ENCODE results near the gene MTHFD1. TPM values are rescaled to one million over a fixed set of nuclear protein-coding genes. Genes with fewer than 3 reads are reported as not detected.
A peak's percentile ranks its signal among the peaks of the same experiment; 100 is the strongest.

The MTHFD1 gene
- polyA plus RNA-seq, 1 of the 3 experiments (the other 2 are of a cell fraction), result 31.0 TPM

DNA sequence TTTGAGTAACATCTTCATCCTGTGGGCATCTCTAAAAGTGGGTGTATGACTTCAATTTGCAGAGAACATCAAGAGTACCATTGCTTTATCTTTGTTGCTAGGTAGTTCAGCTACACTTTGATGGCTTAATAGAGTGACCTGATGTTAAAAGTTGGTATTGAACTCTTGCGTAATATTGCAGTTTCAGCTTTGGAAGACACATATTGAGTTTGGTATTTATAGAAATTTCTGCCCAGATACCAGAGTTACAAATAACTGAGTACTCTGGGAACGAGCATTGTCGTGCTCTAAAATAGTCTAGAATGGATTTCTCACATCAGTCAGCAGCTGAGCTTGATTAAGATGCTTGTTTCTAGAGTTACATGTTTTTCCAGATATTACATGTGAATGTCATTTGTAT lies 52.3 kb downstream of the MTHFD1 start:
- Histone ChIP-seq H3K9me2 (no peaks in the 10 kb centered on the region), H3K4me2 (no peak overlapping the region), H3K9me3 (no peaks in the 10 kb centered on the region), H3K27ac (ENCODE audit: low read depth in 2 of 2, low read length in 1 of 2) (no peak overlapping the region), H3K4me1 (ENCODE audit: control insufficient read depth in 1 of 2, insufficient read depth in 2 of 2, low read depth in 1 of 2, low read length in 1 of 2) (peaks cover 17 to 20% of the 10 kb centered on the region in 2 experiments), H2AFZ (ENCODE audit: low read depth) (no peak overlapping the region), H4K20me1 (ENCODE audit: insufficient read depth) (no peaks in the 10 kb centered on the region), H3K27me3 (ENCODE audit: insufficient read depth) (no peaks in the 10 kb centered on the region), H3K9ac (no peak overlapping the region), H3K4me3 (ENCODE audit: low read depth in 2 of 2, low read length in 1 of 2) (no peak overlapping the region), H3F3A (replicated peaks; ENCODE audit: insufficient read depth) (peaks cover 26% of the 10 kb centered on the region), H3K79me2 (ENCODE audit: insufficient read depth) (no peaks in the 10 kb centered on the region), H3K36me3 (replicated peaks in 1 of 2; ENCODE audit: control insufficient read depth in 1 of 2, insufficient read depth in 2 of 2, low read length in 1 of 2) (peaks cover 20 to 28% of the 10 kb centered on the region in 2 experiments)
- ChIA-PET CTCF (interaction anchor here (3.3 kb wide), 1 partner anchor 10 kb away, joined by 27 read pairs; no protein-coding TSS in a partner anchor), POLR2A (no interaction called here)
- TF ChIP-seq, protein P1, sequence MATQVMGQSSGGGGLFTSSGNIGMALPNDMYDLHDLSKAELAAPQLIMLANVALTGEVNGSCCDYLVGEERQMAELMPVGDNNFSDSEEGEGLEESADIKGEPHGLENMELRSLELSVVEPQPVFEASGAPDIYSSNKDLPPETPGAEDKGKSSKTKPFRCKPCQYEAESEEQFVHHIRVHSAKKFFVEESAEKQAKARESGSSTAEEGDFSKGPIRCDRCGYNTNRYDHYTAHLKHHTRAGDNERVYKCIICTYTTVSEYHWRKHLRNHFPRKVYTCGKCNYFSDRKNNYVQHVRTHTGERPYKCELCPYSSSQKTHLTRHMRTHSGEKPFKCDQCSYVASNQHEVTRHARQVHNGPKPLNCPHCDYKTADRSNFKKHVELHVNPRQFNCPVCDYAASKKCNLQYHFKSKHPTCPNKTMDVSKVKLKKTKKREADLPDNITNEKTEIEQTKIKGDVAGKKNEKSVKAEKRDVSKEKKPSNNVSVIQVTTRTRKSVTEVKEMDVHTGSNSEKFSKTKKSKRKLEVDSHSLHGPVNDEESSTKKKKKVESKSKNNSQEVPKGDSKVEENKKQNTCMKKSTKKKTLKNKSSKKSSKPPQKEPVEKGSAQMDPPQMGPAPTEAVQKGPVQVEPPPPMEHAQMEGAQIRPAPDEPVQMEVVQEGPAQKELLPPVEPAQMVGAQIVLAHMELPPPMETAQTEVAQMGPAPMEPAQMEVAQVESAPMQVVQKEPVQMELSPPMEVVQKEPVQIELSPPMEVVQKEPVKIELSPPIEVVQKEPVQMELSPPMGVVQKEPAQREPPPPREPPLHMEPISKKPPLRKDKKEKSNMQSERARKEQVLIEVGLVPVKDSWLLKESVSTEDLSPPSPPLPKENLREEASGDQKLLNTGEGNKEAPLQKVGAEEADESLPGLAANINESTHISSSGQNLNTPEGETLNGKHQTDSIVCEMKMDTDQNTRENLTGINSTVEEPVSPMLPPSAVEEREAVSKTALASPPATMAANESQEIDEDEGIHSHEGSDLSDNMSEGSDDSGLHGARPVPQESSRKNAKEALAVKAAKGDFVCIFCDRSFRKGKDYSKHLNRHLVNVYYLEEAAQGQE (IDR thresholded peaks at IDR 0.05; ENCODE audit: low read depth, low read length), result no peak
- TF ChIP-seq RAD21 (IDR thresholded peaks at IDR 0.05; ENCODE audit: low read length), result no peak
- TF ChIP-seq RXRA (IDR thresholded peaks at IDR 0.05; ENCODE audit: borderline replicate concordance, low read depth), result no peak
- TF ChIP-seq ELF1 (IDR thresholded peaks at IDR 0.05), result no peak
- no peak for TF ChIP-seq TEAD4 (IDR thresholded peaks at IDR 0.05; ENCODE audit: borderline replicate concordance, insufficient read depth)
- TF ChIP-seq YY1 (IDR thresholded peaks at IDR 0.05; ENCODE audit: low read depth), result no peak
- no peak for TF ChIP-seq RFX5 (IDR thresholded peaks at IDR 0.05; ENCODE audit: low read length)
- TF ChIP-seq MEF2A (IDR thresholded peaks at IDR 0.05; ENCODE audit: borderline replicate concordance, low read depth), result no peak
- WGBS (ENCODE audit: low lambda C conversion rate), result 94% methylated on average over 3 of the region's 3 CpGs
- DNase-seq, result no peak

DNA sequence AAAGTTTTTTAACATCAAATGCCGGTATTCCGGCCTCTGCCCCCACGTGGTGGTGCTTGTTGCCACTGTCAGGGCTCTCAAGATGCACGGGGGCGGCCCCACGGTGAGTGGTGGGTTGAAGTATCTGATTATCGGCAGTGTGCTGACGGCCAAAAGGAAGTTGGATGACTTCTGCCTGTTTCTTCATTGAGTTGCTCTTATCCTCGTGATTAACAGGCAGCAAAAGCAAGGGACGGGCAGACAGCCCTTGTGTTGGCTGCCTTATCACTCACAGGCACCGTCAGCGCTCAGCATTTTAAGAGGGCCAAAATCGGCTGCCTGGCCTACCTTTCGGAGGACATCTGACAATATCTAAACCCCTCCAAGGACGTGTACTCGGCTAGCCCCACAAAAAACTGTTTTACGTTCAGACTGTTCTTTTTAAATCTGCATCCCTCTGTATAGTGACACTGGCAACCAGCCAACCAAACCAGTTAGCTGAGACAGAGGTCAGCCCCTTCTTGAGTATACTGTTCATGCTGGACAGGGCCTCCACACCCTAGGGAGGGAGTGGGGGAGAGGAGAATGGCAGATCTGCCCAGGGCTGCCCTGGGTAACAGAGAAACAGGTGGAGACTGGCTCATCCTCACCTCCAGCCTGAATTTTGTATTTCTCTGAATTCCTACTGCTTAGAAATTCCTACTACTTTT lies 54.3 kb downstream of the MTHFD1 start:
- Histone ChIP-seq H3K9me3 (no peaks in the 10 kb centered on the region), H2AFZ (ENCODE audit: low read depth) (no peak overlapping the region), H3K9me2 (no peaks in the 10 kb centered on the region), H3K27me3 (ENCODE audit: insufficient read depth) (no peaks in the 10 kb centered on the region), H3K36me3 (replicated peaks in 1 of 2; ENCODE audit: control insufficient read depth in 1 of 2, insufficient read depth in 2 of 2, low read length in 1 of 2) (peaks cover 8 to 21% of the 10 kb centered on the region in 2 experiments), H3K4me2 (no peak overlapping the region), H3K4me1 (ENCODE audit: control insufficient read depth in 1 of 2, insufficient read depth in 2 of 2, low read depth in 1 of 2, low read length in 1 of 2) (peaks cover 24% of the 10 kb centered on the region in 2 experiments), H3F3A (replicated peaks; ENCODE audit: insufficient read depth) (peaks cover 28% of the 10 kb centered on the region), H4K20me1 (ENCODE audit: insufficient read depth) (no peaks in the 10 kb centered on the region), H3K4me3 (ENCODE audit: low read depth in 2 of 2, low read length in 1 of 2) (no peak overlapping the region), H3K9ac (no peak overlapping the region), H3K79me2 (ENCODE audit: insufficient read depth) (no peaks in the 10 kb centered on the region), H3K27ac (ENCODE audit: low read depth in 2 of 2, low read length in 1 of 2) (peak overlapping the region in 1 of 2 experiments; percentile 29; a peak in 1 of 4 replicates)
- WGBS (ENCODE audit: low lambda C conversion rate), result 83% methylated on average over 17 of the region's 17 CpGs
- peak; percentile 28 for DNase-seq
- CTCF ChIA-PET, result interaction anchor here (2.0 kb wide), 1 partner anchor 12 kb away, joined by 16 read pairs; no protein-coding TSS in a partner anchor
- TF ChIP-seq, protein P2, sequence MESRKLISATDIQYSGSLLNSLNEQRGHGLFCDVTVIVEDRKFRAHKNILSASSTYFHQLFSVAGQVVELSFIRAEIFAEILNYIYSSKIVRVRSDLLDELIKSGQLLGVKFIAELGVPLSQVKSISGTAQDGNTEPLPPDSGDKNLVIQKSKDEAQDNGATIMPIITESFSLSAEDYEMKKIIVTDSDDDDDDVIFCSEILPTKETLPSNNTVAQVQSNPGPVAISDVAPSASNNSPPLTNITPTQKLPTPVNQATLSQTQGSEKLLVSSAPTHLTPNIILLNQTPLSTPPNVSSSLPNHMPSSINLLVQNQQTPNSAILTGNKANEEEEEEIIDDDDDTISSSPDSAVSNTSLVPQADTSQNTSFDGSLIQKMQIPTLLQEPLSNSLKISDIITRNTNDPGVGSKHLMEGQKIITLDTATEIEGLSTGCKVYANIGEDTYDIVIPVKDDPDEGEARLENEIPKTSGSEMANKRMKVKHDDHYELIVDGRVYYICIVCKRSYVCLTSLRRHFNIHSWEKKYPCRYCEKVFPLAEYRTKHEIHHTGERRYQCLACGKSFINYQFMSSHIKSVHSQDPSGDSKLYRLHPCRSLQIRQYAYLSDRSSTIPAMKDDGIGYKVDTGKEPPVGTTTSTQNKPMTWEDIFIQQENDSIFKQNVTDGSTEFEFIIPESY (IDR thresholded peaks at IDR 0.05; ENCODE audit: borderline replicate concordance, low read depth), result no peak
- no peak for TF ChIP-seq MEF2A (IDR thresholded peaks at IDR 0.05; ENCODE audit: borderline replicate concordance, low read depth)
- TF ChIP-seq JUND (IDR thresholded peaks at IDR 0.05), result no peak
- no peak for TF ChIP-seq SMC3 (IDR thresholded peaks at IDR 0.05; ENCODE audit: low read depth, low read length)
- TF ChIP-seq, protein P3, sequence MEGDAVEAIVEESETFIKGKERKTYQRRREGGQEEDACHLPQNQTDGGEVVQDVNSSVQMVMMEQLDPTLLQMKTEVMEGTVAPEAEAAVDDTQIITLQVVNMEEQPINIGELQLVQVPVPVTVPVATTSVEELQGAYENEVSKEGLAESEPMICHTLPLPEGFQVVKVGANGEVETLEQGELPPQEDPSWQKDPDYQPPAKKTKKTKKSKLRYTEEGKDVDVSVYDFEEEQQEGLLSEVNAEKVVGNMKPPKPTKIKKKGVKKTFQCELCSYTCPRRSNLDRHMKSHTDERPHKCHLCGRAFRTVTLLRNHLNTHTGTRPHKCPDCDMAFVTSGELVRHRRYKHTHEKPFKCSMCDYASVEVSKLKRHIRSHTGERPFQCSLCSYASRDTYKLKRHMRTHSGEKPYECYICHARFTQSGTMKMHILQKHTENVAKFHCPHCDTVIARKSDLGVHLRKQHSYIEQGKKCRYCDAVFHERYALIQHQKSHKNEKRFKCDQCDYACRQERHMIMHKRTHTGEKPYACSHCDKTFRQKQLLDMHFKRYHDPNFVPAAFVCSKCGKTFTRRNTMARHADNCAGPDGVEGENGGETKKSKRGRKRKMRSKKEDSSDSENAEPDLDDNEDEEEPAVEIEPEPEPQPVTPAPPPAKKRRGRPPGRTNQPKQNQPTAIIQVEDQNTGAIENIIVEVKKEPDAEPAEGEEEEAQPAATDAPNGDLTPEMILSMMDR (IDR thresholded peaks at IDR 0.05), result no peak
- TF ChIP-seq FOSL2 (IDR thresholded peaks at IDR 0.05; ENCODE audit: borderline replicate concordance, low read depth), result no peak
- no peak for TF ChIP-seq EP300 (IDR thresholded peaks at IDR 0.05; ENCODE audit: borderline replicate concordance in 1 of 2, low read depth in 1 of 2, low read length in 1 of 2)
- TF ChIP-seq FOXM1 (IDR thresholded peaks at IDR 0.05; ENCODE audit: low read depth), result no peak
- TF ChIP-seq, protein P4, sequence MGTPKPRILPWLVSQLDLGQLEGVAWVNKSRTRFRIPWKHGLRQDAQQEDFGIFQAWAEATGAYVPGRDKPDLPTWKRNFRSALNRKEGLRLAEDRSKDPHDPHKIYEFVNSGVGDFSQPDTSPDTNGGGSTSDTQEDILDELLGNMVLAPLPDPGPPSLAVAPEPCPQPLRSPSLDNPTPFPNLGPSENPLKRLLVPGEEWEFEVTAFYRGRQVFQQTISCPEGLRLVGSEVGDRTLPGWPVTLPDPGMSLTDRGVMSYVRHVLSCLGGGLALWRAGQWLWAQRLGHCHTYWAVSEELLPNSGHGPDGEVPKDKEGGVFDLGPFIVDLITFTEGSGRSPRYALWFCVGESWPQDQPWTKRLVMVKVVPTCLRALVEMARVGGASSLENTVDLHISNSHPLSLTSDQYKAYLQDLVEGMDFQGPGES (IDR thresholded peaks at IDR 0.05; ENCODE audit: low read depth, low read length), result no peak
- no peak for TF ChIP-seq NFIC (IDR thresholded peaks at IDR 0.05; ENCODE audit: borderline replicate concordance)
- TF ChIP-seq GATA2 (CRISPR knock-in tag; IDR thresholded peaks at IDR 0.05), result no peak
- TF ChIP-seq TEAD4 (IDR thresholded peaks at IDR 0.05; ENCODE audit: borderline replicate concordance, insufficient read depth), result no peak
- POLR2A ChIA-PET, result no interaction called here

Measured in SK-N-SH (cell line).